ENCODE measurements around the gene WRNIP1. TPM values are rescaled to one million over a fixed set of nuclear protein-coding genes. Genes with fewer than 3 reads are reported as not detected.

Gene WRNIP1
- total and polyA plus RNA-seq, 10 of the 15 experiments (the other 5 are each of a cell fraction or from before 2014, with no cell fraction given) = 9.3 to 30.5 (median 24.3) TPM

GRCh38 chr6:2731281-2731909 is 33.8 kb upstream of the WRNIP1 start:
- CTCF ChIA-PET = interaction anchor here (1.4 to 2.6 kb wide), 2 partner anchors 19 to 97 kb away, joined by 4 to 23 read pairs; partner anchors contain the start of gene MYLK4
- 46% methylated on average over 5 of the region's 5 CpGs for WGBS (ENCODE audit: insufficient coverage, insufficient replicate concordance, low lambda C conversion rate, missing lambda C conversion rate)

More at GRCh38 chr6:2731281-2731909, 33.8 kb upstream of the WRNIP1 start:
- Histone ChIP-seq H3K4me3 (no peak overlapping the region), H3K4me1 (ENCODE audit: control insufficient read depth, insufficient read depth, low read length) (no peaks in the 10 kb centered on the region), H2AFZ (ENCODE audit: control insufficient read depth, low read depth, low read length) (no peak overlapping the region), H3K27ac (ENCODE audit: control insufficient read depth, insufficient read depth) (no peak overlapping the region), H3K9me3 (replicated peaks; ENCODE audit: control insufficient read depth, insufficient read depth, low read length) (no peaks in the 10 kb centered on the region; the same call in 2 of the 3 replicates), H3K4me2 (ENCODE audit: control insufficient read depth, insufficient read depth) (no peak overlapping the region), H3K79me2 (ENCODE audit: control insufficient read depth, insufficient read depth, low read length) (no peaks in the 10 kb centered on the region), H3K27me3 (replicated peaks in 1 of 2; ENCODE audit: control insufficient read depth in 2 of 2, insufficient read depth in 2 of 2, low read length in 1 of 2) (peaks cover 0 to 1% of the 10 kb centered on the region in 2 experiments; a peak in 1 of 4 replicates), H3K9ac (ENCODE audit: control insufficient read depth, insufficient read depth, low read length) (no peak overlapping the region), H3K36me3 (ENCODE audit: control insufficient read depth in 2 of 2, insufficient read depth in 2 of 2, low read length in 1 of 2) (no peaks in the 10 kb centered on the region), H4K20me1 (ENCODE audit: control insufficient read depth, insufficient read depth) (no peaks in the 10 kb centered on the region)
- FAIRE-seq (no peak), DNase-seq (ENCODE audit: low read depth, low spot score) (no peak), ATAC-seq (no peak)
- SMC1A ChIA-PET (ENCODE audit: uncharacterized antibody, unreplicated experiment) = interaction anchor here (1.0 kb wide), 1 partner anchor 37 kb away, joined by 3 read pairs; no protein-coding TSS in a partner anchor
- RAD21 ChIA-PET (ENCODE audit: unreplicated experiment) = no interaction called here
- in situ Hi-C loops (cut with MboI) (no loop called here), intact Hi-C loops (cut with micrococcal nuclease; ENCODE audit: unreplicated experiment) (no loop called here)
- no peak for TF ChIP-seq BMI1 (IDR thresholded peaks at IDR 0.05; ENCODE audit: borderline replicate concordance)
- no peak for TF ChIP-seq RELB (IDR thresholded peaks at IDR 0.05; ENCODE audit: low read depth)
- TF ChIP-seq BHLHE40 (IDR thresholded peaks at IDR 0.05; ENCODE audit: borderline replicate concordance in 1 of 2, low read depth in 2 of 2, low read length in 1 of 2) = no peak
- no peak for TF ChIP-seq SMC3 (IDR thresholded peaks at IDR 0.05; ENCODE audit: borderline replicate concordance, low read length)
- TF ChIP-seq IRF4 (IDR thresholded peaks at IDR 0.05; ENCODE audit: low read depth, low read length) = no peak
- no peak for TF ChIP-seq KDM1A (IDR thresholded peaks at IDR 0.05; ENCODE audit: borderline replicate concordance)
- TF ChIP-seq YBX1 (IDR thresholded peaks at IDR 0.05) = no peak
- no peak for TF ChIP-seq RCOR1 (conservative IDR thresholded peaks at IDR 0.05; ENCODE audit: low read depth, low read length)
- no peak for TF ChIP-seq RUNX3 (IDR thresholded peaks at IDR 0.05; ENCODE audit: low read length)
- TF ChIP-seq MTA3 (IDR thresholded peaks at IDR 0.05; ENCODE audit: borderline replicate concordance, low read length) = no peak
- no peak for TF ChIP-seq NR2C2 (IDR thresholded peaks at IDR 0.05; ENCODE audit: borderline replicate concordance, control insufficient read depth, insufficient read length, low read depth)
- TF ChIP-seq EZH2 (IDR thresholded peaks at IDR 0.05; ENCODE audit: borderline replicate concordance, control insufficient read depth, low read depth, low read length) = no peak
- no peak for TF ChIP-seq CBX3 (IDR thresholded peaks at IDR 0.05; ENCODE audit: borderline replicate concordance, low read depth)
- TF ChIP-seq IRF5 (IDR thresholded peaks at IDR 0.05; ENCODE audit: borderline replicate concordance) = no peak
- TF ChIP-seq CUX1 (IDR thresholded peaks at IDR 0.05; ENCODE audit: insufficient replicate concordance, low read depth, low read length) = no peak
- POLR2A ChIA-PET = no interaction called here
- BruUV-seq (replicated peaks) = no TSS peak

Measured in GM12878 (cell line).